Retinal pigment epithelial cell (primary cell): ENCODE results near the gene TMEM54.

Source experiments
- DNase-seq: peaks from one replicate; pipeline ENCODE4 v3.0.0-alpha.2; 2010; ENCODE audit warnings: low read depth
- H3K4me3 ChIP-seq: 2 replicates; pipeline ENCODE4 v1.5.1; 2011; ENCODE audit warnings: mild to moderate bottlenecking, low read length, control low read depth, moderate library complexity
- TF ChIP-seq, protein P1 (sequence below): conservative IDR thresholded peaks from 2 replicates; pipeline ENCODE4 v1.5.1; 2011; ENCODE audit warnings: low read depth, low read length, control low read depth, inconsistent platforms

Gene TMEM54

GRCh38 chr1:32899586-32900296 lies 1.4 kb downstream of the TMEM54 start:
- H3K4me3 ChIP-seq = no peak overlapping the region
- DNase-seq = no peak
- TF ChIP-seq, protein P1, sequence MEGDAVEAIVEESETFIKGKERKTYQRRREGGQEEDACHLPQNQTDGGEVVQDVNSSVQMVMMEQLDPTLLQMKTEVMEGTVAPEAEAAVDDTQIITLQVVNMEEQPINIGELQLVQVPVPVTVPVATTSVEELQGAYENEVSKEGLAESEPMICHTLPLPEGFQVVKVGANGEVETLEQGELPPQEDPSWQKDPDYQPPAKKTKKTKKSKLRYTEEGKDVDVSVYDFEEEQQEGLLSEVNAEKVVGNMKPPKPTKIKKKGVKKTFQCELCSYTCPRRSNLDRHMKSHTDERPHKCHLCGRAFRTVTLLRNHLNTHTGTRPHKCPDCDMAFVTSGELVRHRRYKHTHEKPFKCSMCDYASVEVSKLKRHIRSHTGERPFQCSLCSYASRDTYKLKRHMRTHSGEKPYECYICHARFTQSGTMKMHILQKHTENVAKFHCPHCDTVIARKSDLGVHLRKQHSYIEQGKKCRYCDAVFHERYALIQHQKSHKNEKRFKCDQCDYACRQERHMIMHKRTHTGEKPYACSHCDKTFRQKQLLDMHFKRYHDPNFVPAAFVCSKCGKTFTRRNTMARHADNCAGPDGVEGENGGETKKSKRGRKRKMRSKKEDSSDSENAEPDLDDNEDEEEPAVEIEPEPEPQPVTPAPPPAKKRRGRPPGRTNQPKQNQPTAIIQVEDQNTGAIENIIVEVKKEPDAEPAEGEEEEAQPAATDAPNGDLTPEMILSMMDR = no peak

DNA sequence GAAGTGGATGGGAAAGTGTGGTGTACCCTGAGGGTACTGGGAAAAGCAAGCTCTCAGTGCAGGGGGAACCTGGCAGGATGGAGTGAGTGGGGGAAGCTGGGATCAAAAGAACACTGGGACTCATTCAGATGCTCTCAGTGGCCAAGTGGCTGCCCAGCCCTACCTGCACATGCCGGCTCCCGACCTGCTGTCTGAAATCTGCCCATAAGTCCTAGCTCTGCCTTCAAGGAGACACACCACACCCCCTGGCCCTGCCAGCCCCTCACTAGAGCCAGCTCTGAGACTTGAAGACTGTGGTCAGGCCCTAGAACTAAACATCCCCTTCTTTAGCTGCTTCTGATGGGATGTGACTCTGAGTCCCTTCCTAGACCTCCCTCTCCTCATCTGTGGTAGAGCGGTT lies 2.2 kb downstream of the TMEM54 start:
- DNase-seq = no peak
- TF ChIP-seq, protein P1 = no peak
- no peak overlapping the region for H3K4me3 ChIP-seq

GRCh38 chr1:32898056-32898455 lies 3.1 kb downstream of the TMEM54 start:
- TF ChIP-seq, protein P1 = no peak
- no peak overlapping the region for H3K4me3 ChIP-seq
- no peak for DNase-seq

DNA sequence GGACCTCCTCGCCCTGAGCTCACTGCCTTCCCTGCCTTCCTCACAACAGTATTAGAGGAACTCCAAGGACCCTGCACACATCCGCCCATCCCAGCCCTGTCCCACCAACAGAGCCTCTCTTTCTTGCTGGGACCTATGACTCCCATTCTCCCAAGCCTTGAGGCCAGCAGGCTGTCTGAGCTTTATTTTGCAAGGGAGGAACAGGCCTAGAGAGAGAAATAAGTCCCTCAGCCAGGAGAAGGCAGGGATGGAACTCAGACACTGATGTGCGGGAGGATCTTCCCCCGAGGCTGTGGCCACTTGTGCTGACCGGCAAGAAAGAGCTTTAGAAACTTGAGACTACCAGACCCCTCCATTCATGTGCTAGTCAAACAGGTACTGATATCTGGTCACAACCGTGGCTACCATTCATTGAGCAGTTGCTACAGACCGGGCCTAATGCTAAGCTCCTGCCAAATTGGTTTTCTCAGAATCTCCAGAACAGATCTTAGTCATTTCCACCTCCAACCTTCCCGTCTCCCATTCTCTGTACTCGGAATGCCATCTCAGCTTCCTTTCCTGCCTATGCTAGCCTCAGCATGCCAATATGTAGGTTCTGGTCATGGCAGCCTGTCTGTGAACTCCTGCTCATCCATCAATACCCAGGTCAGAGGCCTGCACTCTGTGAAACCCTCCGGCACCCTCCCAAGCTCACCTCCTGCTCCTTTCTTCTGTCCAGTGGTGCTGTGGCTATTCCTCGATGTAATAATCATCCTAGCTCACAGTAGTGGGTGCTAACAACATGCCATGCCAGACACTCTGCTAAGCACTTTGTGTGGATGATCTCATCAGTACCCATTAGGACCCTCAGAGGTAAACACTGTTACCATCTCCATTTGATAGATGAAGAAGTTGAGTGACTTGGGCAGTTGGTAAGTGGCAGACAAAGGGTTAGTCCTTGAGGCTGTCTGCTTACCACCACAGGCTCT lies 3.8 kb downstream of the TMEM54 start:
- no peak overlapping the region for H3K4me3 ChIP-seq
- no peak for DNase-seq
- TF ChIP-seq, protein P1 = no peak

GRCh38 chr1:32896451-32896850 lies 4.7 kb downstream of the TMEM54 start:
- no peak for DNase-seq
- TF ChIP-seq, protein P1 = no peak
- no peak overlapping the region for H3K4me3 ChIP-seq

- TF ChIP-seq, protein P1 = no peak
- DNase-seq = no peak
- H3K4me3 ChIP-seq = no peak overlapping the region
Measured at GRCh38 chr1:32895325-32896215, 5.6 kb downstream of the TMEM54 start.
